ENCODE data around the gene FAM229A. TPM values are rescaled to one million over a fixed set of nuclear protein-coding genes. Genes with fewer than 3 reads are reported as not detected.
A peak's percentile ranks its signal among the peaks of the same experiment; 100 is the strongest.

The FAM229A gene
- total RNA-seq, 1 experiment from 2014 or later: 5.6 TPM

- peaks cover 8 to 12% of the 10 kb centered on the region in 2 experiments for H3K4me1 Mint-ChIP-seq
- peak overlapping the region in 1 of 2 experiments; percentile 42; a peak in 2 of 5 replicates for H3K4me3 Mint-ChIP-seq
- no peaks in the 10 kb centered on the region; the same call in 1 of the 2 replicates for H3K27me3 ChIP-seq (ENCODE audit: insufficient read depth, low read length)
- WGBS (ENCODE audit: extremely low coverage, insufficient read length, low lambda C conversion rate): no CpG with 5 or more reads among the region's 6 CpGs
- H3K56ac ChIP-seq (ENCODE audit: insufficient read length, low read depth, low read length): no peak overlapping the region
- no peak overlapping the region for H3K4me2 ChIP-seq (ENCODE audit: insufficient read depth, insufficient read length, low read length)
- no peak overlapping the region for H4K5ac ChIP-seq (ENCODE audit: insufficient read length, low read depth, low read length)
- peaks cover 10% of the 10 kb centered on the region for H3K27me3 Mint-ChIP-seq (ENCODE audit: low read depth)
- H2BK5ac ChIP-seq (ENCODE audit: insufficient read length, low read length): no peak overlapping the region
- no peaks in the 10 kb centered on the region for H3K79me2 ChIP-seq (ENCODE audit: insufficient read depth, low read length)
- H3K9me3 ChIP-seq (ENCODE audit: control insufficient read depth, low read depth, low read length): no peaks in the 10 kb centered on the region
- TF ChIP-seq, protein P1, sequence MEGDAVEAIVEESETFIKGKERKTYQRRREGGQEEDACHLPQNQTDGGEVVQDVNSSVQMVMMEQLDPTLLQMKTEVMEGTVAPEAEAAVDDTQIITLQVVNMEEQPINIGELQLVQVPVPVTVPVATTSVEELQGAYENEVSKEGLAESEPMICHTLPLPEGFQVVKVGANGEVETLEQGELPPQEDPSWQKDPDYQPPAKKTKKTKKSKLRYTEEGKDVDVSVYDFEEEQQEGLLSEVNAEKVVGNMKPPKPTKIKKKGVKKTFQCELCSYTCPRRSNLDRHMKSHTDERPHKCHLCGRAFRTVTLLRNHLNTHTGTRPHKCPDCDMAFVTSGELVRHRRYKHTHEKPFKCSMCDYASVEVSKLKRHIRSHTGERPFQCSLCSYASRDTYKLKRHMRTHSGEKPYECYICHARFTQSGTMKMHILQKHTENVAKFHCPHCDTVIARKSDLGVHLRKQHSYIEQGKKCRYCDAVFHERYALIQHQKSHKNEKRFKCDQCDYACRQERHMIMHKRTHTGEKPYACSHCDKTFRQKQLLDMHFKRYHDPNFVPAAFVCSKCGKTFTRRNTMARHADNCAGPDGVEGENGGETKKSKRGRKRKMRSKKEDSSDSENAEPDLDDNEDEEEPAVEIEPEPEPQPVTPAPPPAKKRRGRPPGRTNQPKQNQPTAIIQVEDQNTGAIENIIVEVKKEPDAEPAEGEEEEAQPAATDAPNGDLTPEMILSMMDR (conservative IDR thresholded peaks at IDR 0.05): no peak
- H3K27ac Mint-ChIP-seq: peak overlapping the region in 2 of 3 experiments; percentile 40 to 66; a peak in 2 of 7 replicates
- no peak overlapping the region for H4K8ac ChIP-seq (replicated peaks; ENCODE audit: insufficient read length, low read depth, low read length)
- H3K23me2 ChIP-seq (ENCODE audit: insufficient read length, low read depth, low read length, poor library complexity, severe bottlenecking): peaks cover 12% of the 10 kb centered on the region
- H3K9ac ChIP-seq (ENCODE audit: extremely low read depth, insufficient read length, low read length): no peak overlapping the region
- no peaks in the 10 kb centered on the region for H4K20me1 ChIP-seq (ENCODE audit: control insufficient read depth, insufficient read depth, insufficient read length)
- H2AFZ ChIP-seq (ENCODE audit: low read length): no peak overlapping the region
- H3K36me3 Mint-ChIP-seq (ENCODE audit: insufficient read depth in 1 of 3, low read depth in 3 of 3): peaks cover 20 to 71% (median 62%) of the 10 kb centered on the region in 3 experiments
- H3K4ac ChIP-seq (ENCODE audit: low read depth, low read length): no peak overlapping the region
- no peak overlapping the region for H3K23ac ChIP-seq (ENCODE audit: insufficient read length, low read depth, low read length)
- no peak overlapping the region for H4K91ac ChIP-seq (ENCODE audit: insufficient read length, low read depth, low read length)
- H2BK12ac ChIP-seq (ENCODE audit: insufficient read length, low read depth, low read length): no peak overlapping the region
- H2BK120ac ChIP-seq (ENCODE audit: low read depth, low read length, poor library complexity, severe bottlenecking): no peak overlapping the region
- no peak overlapping the region for H3T11ph ChIP-seq (ENCODE audit: low read length)
- no peaks in the 10 kb centered on the region for H3K9me3 Mint-ChIP-seq
- no peaks in the 10 kb centered on the region for H3K79me1 ChIP-seq (ENCODE audit: insufficient read depth, low read depth, low read length, poor library complexity, severe bottlenecking)
- no peaks in the 10 kb centered on the region for H3K4me1 ChIP-seq (ENCODE audit: insufficient read depth, low read length)
- DNase-seq: no peak
- H3K14ac ChIP-seq (ENCODE audit: insufficient read depth, low read length): no peak overlapping the region
- H3K18ac ChIP-seq (ENCODE audit: insufficient read length, low read depth, low read length): no peak overlapping the region
- H2AK5ac ChIP-seq (ENCODE audit: insufficient read length, low read length): no peak overlapping the region
- no peak overlapping the region for H2BK20ac ChIP-seq (ENCODE audit: low read depth, low read length, poor library complexity, severe bottlenecking)
- H3K27ac ChIP-seq (ENCODE audit: insufficient read length, low read depth, low read length): no peak overlapping the region
- no peak overlapping the region for H2BK15ac ChIP-seq (ENCODE audit: low read depth, low read length)
Observed at GRCh38 chr1:32365445-32365844, 3.2 kb upstream of the FAM229A start.
